H1 (cell line): Measurements from ENCODE around the gene SYT17. TPM values are rescaled to one million over a fixed set of nuclear protein-coding genes. Genes with fewer than 3 reads are reported as not detected.

ENCODE experiments used
- CTCF ChIA-PET: fragments of 300-600 bp; sonication (Branson Sonifier 250); formaldehyde crosslinking; loops from one replicate; lab custom pipeline; 2021; ENCODE audit not compliant: partially characterized antibody; lab: Charles Lee
- POLR2A ChIA-PET: fragments of 300-600 bp; sonication (Branson Sonifier 250); formaldehyde crosslinking; loops from one replicate; lab custom pipeline; 2021; ENCODE audit warnings: inconsistent platforms; ENCODE audit not compliant: partially characterized antibody; lab: Charles Lee
- DNase-seq, 2 experiments: peaks; one replicate each; pipeline versions ENCODE4 v3.0.0 to v3.0.0-alpha.2; 2010 to 2022; ENCODE audit warnings: low spot score in 2 of 2, low read depth in 1 of 2, mixed read lengths in 1 of 2
- FAIRE-seq: peaks from 2 replicates; lab custom pipeline; 2011; peaks lifted over from hg19 to GRCh38; lab: Jason Lieb, UNC
- H2AFZ ChIP-seq: 2 replicates; pipeline ENCODE4 v1.8.1; 2012; ENCODE audit warnings: low read length, inconsistent platforms
- H2AK5ac ChIP-seq: 2 replicates; pipeline ENCODE4 v1.6.1; 2013; ENCODE audit warnings: low read depth, low read length
- H2BK120ac ChIP-seq: replicated peaks from 2 replicates; pipeline ENCODE3; 2013; ENCODE audit warnings: low read depth, low read length, inconsistent platforms
- H2BK12ac ChIP-seq: 2 replicates; pipeline ENCODE4 v1.6.1; 2013; ENCODE audit warnings: low read depth, low read length
- H2BK15ac ChIP-seq: 2 replicates; pipeline ENCODE4 v1.6.1; 2013; ENCODE audit warnings: low read length
- H2BK20ac ChIP-seq: 2 replicates; pipeline ENCODE4 v1.6.1; 2013; ENCODE audit warnings: low read length
- H2BK5ac ChIP-seq: 2 replicates; pipeline ENCODE4 v1.6.1; 2013; ENCODE audit warnings: low read depth, low read length
- H3K14ac ChIP-seq: 2 replicates; pipeline ENCODE4 v1.6.1; 2013; ENCODE audit warnings: inconsistent platforms; ENCODE audit not compliant: insufficient read length
- H3K18ac ChIP-seq: 2 replicates; pipeline ENCODE4 v1.6.1; 2013; ENCODE audit warnings: low read length; ENCODE audit errors: extremely low read depth
- H3K23ac ChIP-seq: 2 replicates; pipeline ENCODE4 v1.6.1; 2013; ENCODE audit warnings: inconsistent platforms; ENCODE audit not compliant: insufficient read length
- H3K23me2 ChIP-seq: 2 replicates; pipeline ENCODE4 v1.6.1; 2013; ENCODE audit warnings: low read depth, low read length
- H3K27ac ChIP-seq: 2 replicates; pipeline ENCODE4 v1.6.1; 2011; ENCODE audit warnings: low read depth, low read length, inconsistent platforms
- H3K27me3 ChIP-seq, 4 experiments: replicated peaks in 1 of 4; 1 replicate in 1 of 4; 2 replicates in 3 of 4; pipeline versions ENCODE4 v1.6.1 to v1.8.1; 2011 to 2013; ENCODE audit warnings: low read length in 3 of 4, mild to moderate bottlenecking in 3 of 4, inconsistent platforms in 2 of 4, mixed read lengths in 2 of 4, moderate library complexity in 1 of 4; ENCODE audit not compliant: control insufficient read depth in 3 of 4, insufficient read depth in 3 of 4; ENCODE audit errors: extremely low read depth in 1 of 4
- H3K36me3 ChIP-seq, 4 experiments: 2 replicates each; pipeline versions ENCODE4 v1.6.1 to v1.8.1; 2011 to 2013; ENCODE audit warnings: mild to moderate bottlenecking in 4 of 4, low read length in 3 of 4, moderate library complexity in 2 of 4, control low read depth in 1 of 4, inconsistent platforms in 1 of 4; ENCODE audit not compliant: insufficient read depth in 4 of 4, control insufficient read depth in 2 of 4
- H3K4ac ChIP-seq: replicated peaks from 2 replicates; pipeline ENCODE3; 2013; ENCODE audit warnings: low read length, low read depth, mixed read lengths, inconsistent platforms; ENCODE audit not compliant: insufficient read length
- H3K4me1 ChIP-seq, 4 experiments: replicated peaks in 1 of 4; 1 replicate in 1 of 4; 2 replicates in 3 of 4; pipeline versions ENCODE4 v1.6.1 to v1.8.1; 2011 to 2013; ENCODE audit warnings: low read length in 3 of 4, inconsistent platforms in 2 of 4, mixed read lengths in 1 of 4; ENCODE audit not compliant: insufficient read depth in 4 of 4, control insufficient read depth in 3 of 4
- H3K4me2 ChIP-seq, 2 experiments: 2 replicates each; pipeline versions ENCODE4 v1.6.1 to v1.8.1; 2011 to 2013; ENCODE audit warnings: low read depth in 2 of 2, low read length in 2 of 2, control low read depth in 1 of 2, inconsistent platforms in 1 of 2, mild to moderate bottlenecking in 1 of 2; ENCODE audit not compliant: insufficient read depth in 1 of 2
- H3K4me3 ChIP-seq, 4 experiments: fragments of 200-600, 300-600 bp in 1 of 4; sonication (generic), shearing (Covaris generic), sonication (Bioruptor Twin) in 1 of 4; 2 replicates each; pipeline versions ENCODE4 v1.5.1 to v1.8.1; 2011 to 2016; ENCODE audit warnings: low read length in 4 of 4, low read depth in 3 of 4, control low read depth in 2 of 4, inconsistent platforms in 2 of 4, mild to moderate bottlenecking in 2 of 4, mixed read lengths in 1 of 4, moderate library complexity in 1 of 4; ENCODE audit not compliant: insufficient read depth in 2 of 4; ENCODE audit errors: extremely low read depth in 1 of 4
- H3K56ac ChIP-seq: replicated peaks from 2 replicates; pipeline ENCODE3; 2013; ENCODE audit warnings: low read depth, mild to moderate bottlenecking, mixed read lengths, low read length, inconsistent platforms; ENCODE audit not compliant: insufficient read length
- H3K79me1 ChIP-seq: 2 replicates; pipeline ENCODE4 v1.6.1; 2013; ENCODE audit warnings: low read depth, low read length, control low read depth
- H3K79me2 ChIP-seq, 2 experiments: 2 replicates each; pipeline versions ENCODE4 v1.6.1 to v1.8.1; 2012 to 2013; ENCODE audit warnings: low read length in 2 of 2, mild to moderate bottlenecking in 2 of 2, inconsistent platforms in 1 of 2; ENCODE audit not compliant: insufficient read depth in 2 of 2, control insufficient read depth in 1 of 2
- H3K9ac ChIP-seq, 4 experiments: replicated peaks in 1 of 4; 1 replicate in 1 of 4; 2 replicates in 3 of 4; pipeline versions ENCODE4 v1.6.1 to v1.8.1; 2011 to 2013; ENCODE audit warnings: low read depth in 3 of 4, low read length in 3 of 4, control low read depth in 2 of 4, mild to moderate bottlenecking in 2 of 4, moderate library complexity in 2 of 4, inconsistent platforms in 1 of 4; ENCODE audit errors: extremely low read depth in 1 of 4
- H3K9me3 ChIP-seq, 2 experiments: 2 replicates each; pipeline versions ENCODE4 v1.6.1 to v1.8.1; 2012 to 2013; ENCODE audit warnings: mild to moderate bottlenecking in 2 of 2, moderate library complexity in 2 of 2, control low read depth in 1 of 2, inconsistent platforms in 1 of 2, low read depth in 1 of 2, low read length in 1 of 2, mixed read lengths in 1 of 2; ENCODE audit not compliant: insufficient read depth in 2 of 2
- H4K20me1 ChIP-seq, 2 experiments: replicated peaks in 1 of 2; 2 replicates each; pipeline versions ENCODE3 to v1.8.1; 2011 to 2013; ENCODE audit warnings: inconsistent platforms in 2 of 2, low read length in 2 of 2, mild to moderate bottlenecking in 1 of 2; ENCODE audit not compliant: insufficient read depth in 2 of 2, control insufficient read depth in 1 of 2
- H4K5ac ChIP-seq: 2 replicates; pipeline ENCODE4 v1.6.1; 2013; ENCODE audit warnings: low read length, low read depth, mixed read lengths, inconsistent platforms; ENCODE audit not compliant: insufficient read length
- H4K8ac ChIP-seq: 2 replicates; pipeline ENCODE4 v1.8.0; 2013; ENCODE audit warnings: mild to moderate bottlenecking, moderate library complexity, low read length, inconsistent platforms; ENCODE audit not compliant: insufficient read depth; ENCODE audit errors: extremely low read depth
- H4K91ac ChIP-seq: replicated peaks from 2 replicates; pipeline ENCODE3; 2013; ENCODE audit warnings: low read length, mixed read lengths, inconsistent platforms; ENCODE audit not compliant: insufficient read length
- TAF7 ChIP-seq: optimal IDR thresholded peaks from 2 replicates; pipeline ENCODE3; 2011; ENCODE audit warnings: low read depth, mild to moderate bottlenecking, inconsistent platforms, low read length, moderate library complexity, borderline replicate concordance
- WGBS, 2 experiments: shearing (Covaris generic) in 1 of 2; methylation state at CpG; one replicate each; pipeline versions ENCODE4 v1.1.6 to v1.1.7; 2013 to 2015; ENCODE audit warnings: low lambda C conversion rate in 2 of 2, mixed read lengths in 2 of 2, inconsistent platforms in 1 of 2, low coverage in 1 of 2, missing lambda C conversion rate in 1 of 2; ENCODE audit not compliant: insufficient replicate concordance in 2 of 2, insufficient coverage in 1 of 2, insufficient read length in 1 of 2; ENCODE audit errors: extremely low coverage in 1 of 2, missing lambda C conversion rate in 1 of 2; 5-methylcytosine and 5-hydroxymethylcytosine counted together
- polyA plus RNA-seq, 7 experiments: library from polyadenylated mRNA; depleted of rRNA in 3 of 7; stranded (reverse) in 5 of 7; unstranded in 2 of 7; fragments of >200 nt in 5 of 7; fragments of 200-250 nt in 2 of 7; gene quantifications; 1 replicate in 5 of 7; 2 replicates in 1 of 7; 4 replicates in 1 of 7; pipeline versions ENCODE4 v1.2.1 to v1.2.3, GENCODE V29; 2011 to 2013; ENCODE audit warnings: missing spikeins in 2 of 7, mixed read lengths in 2 of 7
- total RNA-seq: library from RNA; stranded (reverse); fragmentation: NEBNext Ultra II Directional; extraction: Animal tissue kit (Norgen Biotek cat#: 25700); gene quantifications from 2 replicates; pipeline ENCODE4 v1.2.1, GENCODE V29; 2021

Gene SYT17
- total and polyA plus RNA-seq, 2 of the 8 experiments (the other 6 are each of a cell fraction or from before 2014, with no cell fraction given): 5.8 to 18.1 TPM

DNA sequence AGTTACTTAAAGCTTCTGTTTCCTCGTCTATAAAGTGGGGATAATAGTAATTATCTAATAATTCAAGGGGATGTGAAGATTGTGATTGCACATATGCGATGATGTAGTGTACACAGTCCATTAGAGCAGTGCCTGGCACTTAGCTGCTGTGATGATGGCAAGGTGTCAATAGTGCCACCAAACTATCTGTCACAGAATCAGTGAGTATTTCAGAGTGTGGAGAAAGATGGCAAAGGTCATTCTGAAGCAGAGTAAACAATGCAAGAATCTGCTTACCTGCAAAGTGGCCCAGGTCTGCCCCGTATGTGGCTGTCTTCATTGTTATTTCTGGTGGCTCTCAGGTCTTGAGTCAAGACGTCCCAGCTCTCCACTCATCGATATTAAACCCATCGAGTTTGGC, 15.1 kb downstream of the SYT17 start:
- Histone ChIP-seq H3K18ac (no peak overlapping the region), H3K79me2 (no peaks in the 10 kb centered on the region), H3K27me3 (no peaks in the 10 kb centered on the region), H3K56ac (no peak overlapping the region), H2BK120ac (no peak overlapping the region), H2AK5ac (peak overlapping the region; percentile 6; the same call in 1 of the 2 replicates), H2BK15ac (no peak overlapping the region), H2BK5ac (no peak overlapping the region), H2BK12ac (peak overlapping the region; percentile 91; the same call in 1 of the 2 replicates), H3K23me2 (peaks cover 2% of the 10 kb centered on the region; the same call in 1 of the 2 replicates), H3K4ac (no peak overlapping the region), H3K36me3 (0 out of 8 replicates have a peak, but pooled peaks cover 0 to 2% (median 0%) of the 10 kb centered on the region in 4 experiments), H4K20me1 (no peaks in the 10 kb centered on the region), H2AFZ (no peak overlapping the region), H2BK20ac (0 out of 2 replicates have a peak overlapping the region, but pooled peaks have one; percentile 48), H3K9me3 (no peaks in the 10 kb centered on the region), H3K4me3 (no peak overlapping the region), H4K8ac (no peak overlapping the region), H3K27ac (no peak overlapping the region), H4K5ac (no peak overlapping the region), H3K9ac (no peak overlapping the region), H3K4me1 (peaks cover 0 to 8% (median 4%) of the 10 kb centered on the region in 4 experiments; a peak in 3 of 7 replicates), H4K91ac (no peak overlapping the region), H3K14ac (no peak overlapping the region), H3K23ac (no peak overlapping the region), H3K4me2 (no peak overlapping the region), H3K79me1 (no peaks in the 10 kb centered on the region)
- POLR2A ChIA-PET: no interaction called here
- FAIRE-seq: no peak
- CTCF ChIA-PET: interaction anchor here (0.7 to 1.1 kb wide), 3 partner anchors 9 to 88 kb away, joined by 3 to 4 read pairs (median 3); no protein-coding TSS in a partner anchor
- no peak for TF ChIP-seq TAF7
- no peak for DNase-seq
- WGBS, 2 experiments: 92% methylated on average over 6 of the region's 6 CpGs; no CpG with 5 or more reads in 1 of the 2 experiments
